Omental fat pad (tissue), 4 donors: Measurements from ENCODE around the gene IRF5. TPM values are rescaled to one million over a fixed set of nuclear protein-coding genes. Genes with fewer than 3 reads are reported as not detected.

Experiments used
- ATAC-seq: fragments of 150-250 bp; one replicate; pipeline ENCODE4 v1.9.1; 2016; ENCODE audit warnings: mild to moderate bottlenecking, moderate library complexity; ENCODE audit not compliant: low FRiP score
- DNase-seq: peaks from one replicate; pipeline ENCODE4 v3.0.0-alpha.2; 2019; ENCODE audit warnings: low spot score
- total RNA-seq, 4 donors: library from RNA; depleted of rRNA; stranded (reverse); fragments of >200 nt; gene quantifications; one replicate each; pipeline ENCODE4 v1.1.0, GENCODE V29; 2016
- TF ChIP-seq, protein P1 (sequence below), 3 donors: fragments of 450-650 bp; IDR thresholded peaks; one replicate each; pipeline ENCODE4 v1.5.1; 2016 to 2017; ENCODE audit warnings: antibody characterized with exemption in 3 of 3, mild to moderate bottlenecking in 3 of 3, moderate library complexity in 2 of 3

The IRF5 gene
- total RNA-seq, 4 donors from 2014 or later, result 5.3 to 23.9 (median 18.8) TPM

DNA sequence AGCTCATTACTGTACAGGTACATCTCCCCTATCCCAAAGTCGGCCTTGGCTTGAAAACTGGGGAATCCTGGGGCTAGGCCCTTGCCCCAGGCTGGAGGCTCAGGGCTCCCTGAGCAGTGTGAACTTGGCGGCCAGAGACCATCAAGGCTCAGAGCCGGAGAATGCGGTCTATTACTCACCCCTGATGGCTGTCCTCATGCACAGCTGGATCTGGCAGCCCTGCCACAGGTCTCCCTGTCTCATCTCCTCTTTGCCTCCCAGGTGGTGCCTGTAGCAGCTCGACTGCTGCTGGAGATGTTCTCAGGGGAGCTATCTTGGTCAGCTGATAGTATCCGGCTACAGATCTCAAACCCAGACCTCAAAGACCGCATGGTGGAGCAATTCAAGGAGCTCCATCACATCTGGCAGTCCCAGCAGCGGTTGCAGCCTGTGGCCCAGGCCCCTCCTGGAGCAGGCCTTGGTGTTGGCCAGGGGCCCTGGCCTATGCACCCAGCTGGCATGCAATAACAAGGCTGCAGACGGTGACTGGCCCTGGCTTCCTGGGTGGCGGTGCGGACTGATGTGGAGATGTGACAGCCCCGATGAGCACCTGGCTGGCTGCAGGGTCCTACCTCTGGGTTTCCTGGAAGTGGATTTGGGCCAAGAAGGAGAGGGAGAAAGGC lies 10.7 kb downstream of the IRF5 start:
- ATAC-seq, result no peak
- TF ChIP-seq, protein P1, sequence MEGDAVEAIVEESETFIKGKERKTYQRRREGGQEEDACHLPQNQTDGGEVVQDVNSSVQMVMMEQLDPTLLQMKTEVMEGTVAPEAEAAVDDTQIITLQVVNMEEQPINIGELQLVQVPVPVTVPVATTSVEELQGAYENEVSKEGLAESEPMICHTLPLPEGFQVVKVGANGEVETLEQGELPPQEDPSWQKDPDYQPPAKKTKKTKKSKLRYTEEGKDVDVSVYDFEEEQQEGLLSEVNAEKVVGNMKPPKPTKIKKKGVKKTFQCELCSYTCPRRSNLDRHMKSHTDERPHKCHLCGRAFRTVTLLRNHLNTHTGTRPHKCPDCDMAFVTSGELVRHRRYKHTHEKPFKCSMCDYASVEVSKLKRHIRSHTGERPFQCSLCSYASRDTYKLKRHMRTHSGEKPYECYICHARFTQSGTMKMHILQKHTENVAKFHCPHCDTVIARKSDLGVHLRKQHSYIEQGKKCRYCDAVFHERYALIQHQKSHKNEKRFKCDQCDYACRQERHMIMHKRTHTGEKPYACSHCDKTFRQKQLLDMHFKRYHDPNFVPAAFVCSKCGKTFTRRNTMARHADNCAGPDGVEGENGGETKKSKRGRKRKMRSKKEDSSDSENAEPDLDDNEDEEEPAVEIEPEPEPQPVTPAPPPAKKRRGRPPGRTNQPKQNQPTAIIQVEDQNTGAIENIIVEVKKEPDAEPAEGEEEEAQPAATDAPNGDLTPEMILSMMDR (IDR thresholded peaks at IDR 0.05), result no peak
- DNase-seq, result no peak

DNA sequence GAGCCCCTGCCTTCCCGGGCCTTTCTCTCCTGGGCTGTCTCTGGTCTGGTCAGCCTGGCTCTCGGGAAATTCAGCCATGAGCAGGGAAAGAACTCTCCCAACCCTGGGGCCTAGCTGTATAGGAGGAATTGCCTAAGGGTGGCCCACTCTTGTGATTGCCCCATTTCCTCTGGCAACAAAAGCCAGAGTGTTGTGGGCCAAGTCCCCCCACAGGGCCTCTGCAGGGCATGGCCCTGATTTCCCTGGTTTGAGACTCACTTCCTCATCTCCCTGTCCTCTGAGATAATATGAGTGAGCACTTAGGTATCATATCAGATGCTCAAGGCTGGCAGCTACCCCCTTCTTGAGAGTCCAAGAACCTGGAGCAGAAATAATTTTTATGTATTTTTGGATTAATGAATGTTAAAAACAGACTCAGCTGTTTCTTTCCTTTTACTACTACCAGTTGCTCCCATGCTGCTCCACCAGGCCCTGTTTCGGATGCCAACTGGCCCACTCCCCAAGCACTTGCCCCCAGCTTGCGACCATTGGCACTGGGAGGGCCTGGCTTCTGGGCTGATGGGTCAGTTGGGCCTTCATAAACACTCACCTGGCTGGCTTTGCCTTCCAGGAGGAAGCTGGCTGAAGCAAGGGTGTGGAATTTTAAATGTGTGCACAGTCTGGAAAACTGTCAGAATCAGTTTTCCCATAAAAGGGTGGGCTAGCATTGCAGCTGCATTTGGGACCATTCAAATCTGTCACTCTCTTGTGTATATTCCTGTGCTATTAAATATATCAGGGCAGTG lies 11.4 kb downstream of the IRF5 start:
- DNase-seq (no peak), ATAC-seq (no peak)
- TF ChIP-seq, protein P1 (IDR thresholded peaks at IDR 0.05), result no peak

DNA sequence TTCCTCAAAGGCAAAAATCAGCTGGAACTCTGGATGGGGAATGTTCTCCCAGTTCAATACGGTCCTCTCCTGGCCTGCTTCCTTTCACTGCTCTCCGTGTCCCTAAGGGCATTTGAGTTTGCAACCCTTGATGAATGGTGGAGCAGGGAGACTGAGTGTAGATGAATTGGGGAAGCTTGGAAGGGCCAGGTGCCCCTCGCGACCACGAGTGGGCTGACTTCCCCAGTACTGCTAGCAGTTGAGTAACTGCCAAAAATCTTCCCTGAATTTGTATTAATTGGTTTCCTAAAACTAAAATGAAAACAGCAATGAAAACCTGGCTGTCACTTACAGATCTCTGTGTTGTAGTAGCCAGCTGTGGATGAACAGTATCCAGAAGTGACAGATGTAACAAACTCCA lies 13.6 kb downstream of the IRF5 start:
- TF ChIP-seq, protein P1 (IDR thresholded peaks at IDR 0.05), result no peak

DNA sequence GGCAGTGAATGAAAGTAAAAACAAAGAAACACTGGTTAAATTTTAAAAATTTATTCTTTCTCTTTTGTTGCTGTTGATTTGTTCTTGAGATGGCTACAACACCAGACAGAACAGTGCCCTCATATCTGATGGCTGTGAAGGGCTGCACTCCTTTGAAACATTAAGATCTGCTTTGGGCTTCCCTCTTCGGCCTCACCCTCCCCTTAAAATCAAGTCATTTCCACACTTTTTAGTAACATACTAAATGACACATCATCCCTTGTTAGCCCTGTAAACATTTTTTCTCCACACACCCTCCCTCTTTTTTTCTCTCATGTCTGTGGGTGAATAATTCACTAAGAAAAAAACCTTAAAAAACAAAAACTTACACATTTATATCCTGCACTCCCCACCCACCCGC lies 16.4 kb downstream of the IRF5 start:
- TF ChIP-seq, protein P1 (IDR thresholded peaks at IDR 0.05), result no peak
- ATAC-seq (no peak), DNase-seq (no peak)

More for the DNA sequence above, 13.6 kb downstream of the IRF5 start:
- ATAC-seq (no peak), DNase-seq (no peak)

DNA sequence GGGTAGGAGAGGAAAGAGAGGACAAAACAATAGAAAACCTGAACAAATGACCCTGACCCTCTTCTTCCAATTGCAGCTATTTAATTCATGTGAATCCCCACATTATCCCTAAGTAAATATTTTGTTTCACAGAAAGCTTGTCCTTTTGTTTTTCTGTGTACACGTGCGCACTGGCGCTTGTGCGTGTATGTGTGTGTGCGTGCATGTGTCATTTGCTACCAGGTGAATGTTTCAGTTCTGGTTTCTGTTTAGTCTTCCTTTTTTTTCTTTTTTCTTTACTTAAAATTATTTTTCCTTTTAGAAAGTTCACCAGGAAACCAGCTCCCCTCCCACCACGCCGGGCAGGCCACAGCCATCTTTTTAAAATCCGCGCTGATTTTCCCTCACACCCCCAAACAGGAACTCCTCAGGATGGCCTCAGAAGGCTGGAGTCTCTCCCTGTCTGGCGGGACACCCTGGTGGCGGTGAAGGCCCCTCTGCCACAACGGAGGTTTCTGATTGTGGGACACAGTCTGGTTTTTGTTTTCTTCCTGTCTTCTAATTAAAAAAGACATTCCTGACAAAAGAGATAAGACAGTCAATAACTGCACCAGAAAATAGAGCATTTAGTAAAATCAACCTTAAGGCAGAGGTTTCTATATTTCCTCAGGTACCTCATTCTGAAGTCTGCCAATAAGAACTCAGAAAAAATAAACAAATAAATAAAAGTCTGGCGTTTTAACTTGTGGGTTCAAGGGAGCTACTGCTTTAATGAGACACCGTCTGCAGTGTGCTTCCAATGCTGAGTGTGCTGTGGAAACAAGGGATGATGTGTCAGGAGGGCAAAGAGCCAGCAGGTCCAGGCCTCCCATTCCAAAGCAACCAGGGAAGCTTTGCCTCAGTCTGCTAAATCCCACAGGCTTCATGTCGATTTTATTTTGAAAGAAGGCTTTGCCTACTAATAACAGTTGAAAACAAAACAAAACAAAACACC lies 17.4 kb downstream of the IRF5 start:
- TF ChIP-seq, protein P1 (IDR thresholded peaks at IDR 0.05), result no peak
- no peak for DNase-seq
- no peak for ATAC-seq

DNA sequence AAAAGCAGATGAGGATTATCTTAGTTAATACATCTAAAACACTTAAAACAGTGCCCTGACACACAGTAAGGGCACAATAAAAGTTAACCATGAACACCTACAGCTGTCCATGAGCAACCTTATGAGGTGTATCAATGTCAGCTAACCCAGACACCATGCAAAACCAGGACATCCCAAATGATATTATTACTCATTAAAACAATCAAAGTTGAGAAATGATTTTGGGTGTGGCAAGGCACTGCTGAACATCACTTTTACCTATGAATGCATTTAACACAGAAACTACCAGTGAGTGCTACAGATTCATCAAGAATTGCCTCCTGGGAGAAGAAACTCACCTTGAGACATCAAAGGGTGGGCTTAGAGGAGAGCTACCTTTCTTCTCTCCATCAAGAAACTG lies 18.3 kb downstream of the IRF5 start:
- ATAC-seq, result no peak
- TF ChIP-seq, protein P1 (IDR thresholded peaks at IDR 0.05), result no peak
- no peak for DNase-seq
